NCI-H2107 treated with DMSO at 0.1 percent for 48 hours (cell line): ENCODE results near the gene TMEM183A.
A peak's percentile ranks its signal among the peaks of the same experiment; 100 is the strongest.
"Not testable (repeated sequence)": the region's sequence is repeated elsewhere in the genome, so short reads cannot be mapped to it uniquely, and the experiment has no call there.

ENCODE experiments used
- DNase-seq: peaks from one replicate; lab custom pipeline; 2025; ENCODE audit not compliant: unreplicated experiment; lab: John Stamatoyannopoulos, UW

Gene TMEM183A

GRCh38 chr1:203006948-203007871 is at the start of gene TMEM183A:
TMEM183A (plus strand) TSS chr1:203007374; CDS start chr1:203007466, 92 bp downstream.
- DNase-seq, result peak; percentile 94

- peak; percentile 82 for DNase-seq
These were observed 49.2 kb upstream of the TMEM183A start, which contains the start of gene ADIPOR1 for GRCh38 chr1:202957733-202958543. ADIPOR1 (minus strand) TSS chr1:202958312; CDS start chr1:202951070, 7,242 bp downstream.

GRCh38 chr1:202958544-202959275 is 48.5 kb upstream of the TMEM183A start:
- DNase-seq, result no peak

GRCh38 chr1:202959276-202959620 is 47.9 kb upstream of the TMEM183A start:
- DNase-seq, result peak; percentile 89

GRCh38 chr1:202961220-202961880 is 45.8 kb upstream of the TMEM183A start:
- no peak for DNase-seq

- DNase-seq, result peak; percentile 99
These were observed 42.3 kb upstream of the TMEM183A start for GRCh38 chr1:202964791-202965410.

- no peak for DNase-seq
These were observed 41.8 kb upstream of the TMEM183A start for GRCh38 chr1:202965422-202965821.

- no peak for DNase-seq
These were observed 40.9 kb upstream of the TMEM183A start for GRCh38 chr1:202966006-202966898.

- no peak for DNase-seq
These were observed 39.4 kb upstream of the TMEM183A start for GRCh38 chr1:202967684-202968281.

GRCh38 chr1:202968351-202968750 is 38.8 kb upstream of the TMEM183A start:
- no peak for DNase-seq

- DNase-seq, result peak; percentile 82
These were observed 38.3 kb upstream of the TMEM183A start for GRCh38 chr1:202968895-202969295.

- DNase-seq, result no peak
These were observed 35.1 kb upstream of the TMEM183A start for GRCh38 chr1:202972046-202972445.

- DNase-seq, result no peak
These were observed 32.3 kb upstream of the TMEM183A start for GRCh38 chr1:202974856-202975255.

GRCh38 chr1:202976633-202977032 is 30.5 kb upstream of the TMEM183A start:
- DNase-seq, result no peak

- no peak for DNase-seq
These were observed 27.7 kb upstream of the TMEM183A start for GRCh38 chr1:202979459-202979858.

GRCh38 chr1:202981939-202982338 is 25.2 kb upstream of the TMEM183A start:
- no peak for DNase-seq

- DNase-seq, result no peak
These were observed 24.3 kb upstream of the TMEM183A start for GRCh38 chr1:202982715-202983430.

- not testable (repeated sequence) for DNase-seq
These were observed 21.1 kb upstream of the TMEM183A start for GRCh38 chr1:202986120-202986519.
